ENCODE results near the gene SP110.

DNA sequence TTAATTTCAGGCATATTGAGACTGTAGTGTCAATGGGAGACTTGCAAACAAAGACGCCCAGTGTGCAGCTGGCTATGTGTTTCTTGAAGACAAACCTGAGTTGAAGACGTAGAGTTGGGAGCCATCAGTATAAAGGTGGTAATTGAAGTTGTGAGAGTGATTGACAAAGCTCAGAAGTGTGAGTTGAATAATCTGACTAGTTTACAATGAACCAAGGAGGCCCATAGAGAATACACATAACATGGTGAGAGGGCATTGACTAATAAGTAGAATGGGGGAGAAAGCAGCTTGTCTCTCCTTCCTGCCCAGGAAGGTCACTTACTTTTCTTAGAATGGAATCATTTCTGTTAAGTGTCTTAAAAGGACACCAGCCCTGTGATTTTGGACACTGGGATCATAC, 14.1 kb downstream of the SP110 start:
- no peak for TF ChIP-seq EZH2 (IDR thresholded peaks at IDR 0.05; ENCODE audit: borderline replicate concordance, low read depth, low read length, poor library complexity, severe bottlenecking)
- TF ChIP-seq, protein P1, sequence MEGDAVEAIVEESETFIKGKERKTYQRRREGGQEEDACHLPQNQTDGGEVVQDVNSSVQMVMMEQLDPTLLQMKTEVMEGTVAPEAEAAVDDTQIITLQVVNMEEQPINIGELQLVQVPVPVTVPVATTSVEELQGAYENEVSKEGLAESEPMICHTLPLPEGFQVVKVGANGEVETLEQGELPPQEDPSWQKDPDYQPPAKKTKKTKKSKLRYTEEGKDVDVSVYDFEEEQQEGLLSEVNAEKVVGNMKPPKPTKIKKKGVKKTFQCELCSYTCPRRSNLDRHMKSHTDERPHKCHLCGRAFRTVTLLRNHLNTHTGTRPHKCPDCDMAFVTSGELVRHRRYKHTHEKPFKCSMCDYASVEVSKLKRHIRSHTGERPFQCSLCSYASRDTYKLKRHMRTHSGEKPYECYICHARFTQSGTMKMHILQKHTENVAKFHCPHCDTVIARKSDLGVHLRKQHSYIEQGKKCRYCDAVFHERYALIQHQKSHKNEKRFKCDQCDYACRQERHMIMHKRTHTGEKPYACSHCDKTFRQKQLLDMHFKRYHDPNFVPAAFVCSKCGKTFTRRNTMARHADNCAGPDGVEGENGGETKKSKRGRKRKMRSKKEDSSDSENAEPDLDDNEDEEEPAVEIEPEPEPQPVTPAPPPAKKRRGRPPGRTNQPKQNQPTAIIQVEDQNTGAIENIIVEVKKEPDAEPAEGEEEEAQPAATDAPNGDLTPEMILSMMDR (conservative IDR thresholded peaks at IDR 0.05; ENCODE audit: low read depth, low read length), result no peak
